ENCODE measurements around the gene CD22. TPM values are rescaled to one million over a fixed set of nuclear protein-coding genes. Genes with fewer than 3 reads are reported as not detected.

CD22 gene
- total and polyA plus RNA-seq, 2 donors (not counting 3 experiments of a cell fraction or from before 2014, with no cell fraction given), result not detected

- no peak for FAIRE-seq
- H3K79me2 ChIP-seq (ENCODE audit: control insufficient read depth, insufficient read depth, low read length), result no peaks in the 10 kb centered on the region
- H2AFZ ChIP-seq (ENCODE audit: low read depth, low read length), result no peak overlapping the region
- H3K4me1 ChIP-seq (ENCODE audit: control insufficient read depth, extremely low read depth, insufficient read depth, low read length), result no peaks in the 10 kb centered on the region
- POLR2A ChIA-PET, result no interaction called here
- no peaks in the 10 kb centered on the region for H3K36me3 ChIP-seq (ENCODE audit: control insufficient read depth in 2 of 2, extremely low read depth in 1 of 2, insufficient read depth in 2 of 2, low read length in 2 of 2)
- BruUV-seq (replicated peaks), result no TSS peak
- dilution Hi-C loops (cut with MboI; ENCODE audit: extremely low pct_ligation_motif_present, low sequenced_read_pairs), result no loop called here
- no peak overlapping the region for H3K9ac ChIP-seq (replicated peaks; ENCODE audit: extremely low read depth, insufficient read depth, low read length)
- no peak overlapping the region for H3K4me3 ChIP-seq (replicated peaks in 1 of 3; ENCODE audit: insufficient read depth in 1 of 3, low read depth in 1 of 3, low read length in 3 of 3)
- no peak overlapping the region for H3K4me2 ChIP-seq (ENCODE audit: insufficient read depth, low read length)
- no peak overlapping the region for H3K27ac ChIP-seq (ENCODE audit: insufficient read depth, low read depth, low read length)
- H4K20me1 ChIP-seq (replicated peaks; ENCODE audit: control insufficient read depth, extremely low read depth, insufficient read depth, low read length), result no peaks in the 10 kb centered on the region
- no peaks in the 10 kb centered on the region for H3K9me1 ChIP-seq (replicated peaks; ENCODE audit: control insufficient read depth, extremely low read depth, insufficient read depth, low read length)
- TF ChIP-seq MAX (IDR thresholded peaks at IDR 0.05; ENCODE audit: insufficient read depth, insufficient read length) (no peak), POLR2AphosphoS5 (IDR thresholded peaks at IDR 0.05; ENCODE audit: insufficient read depth, low read depth, low read length) (no peak), MYC (IDR thresholded peaks at IDR 0.05; ENCODE audit: low read depth, low read length) (no peak), CTCF (IDR thresholded peaks at IDR 0.05; ENCODE audit: extremely low read depth in 1 of 2, insufficient read depth in 1 of 2, low read depth in 1 of 2, low read length in 2 of 2) (no peak), EZH2 (IDR thresholded peaks at IDR 0.05; ENCODE audit: borderline replicate concordance, low read depth, low read length, severe bottlenecking) (no peak), FOS (IDR thresholded peaks at IDR 0.05; ENCODE audit: borderline replicate concordance, insufficient read depth, low read length) (no peak), JUN (IDR thresholded peaks at IDR 0.05; ENCODE audit: borderline replicate concordance, insufficient read depth, insufficient read length, low read depth) (no peak), POLR2A (IDR thresholded peaks at IDR 0.05; ENCODE audit: low read depth, low read length) (no peak), GATA2 (IDR thresholded peaks at IDR 0.05; ENCODE audit: insufficient read depth, insufficient read length, low read depth, low read length) (no peak)
- CTCF ChIA-PET, result no interaction called here
- no peaks in the 10 kb centered on the region for H3K27me3 ChIP-seq (ENCODE audit: control insufficient read depth in 2 of 2, insufficient read depth in 2 of 2, low read length in 2 of 2)
- intact Hi-C loops (cut with micrococcal nuclease), result no loop called here
- DNase-seq (ENCODE audit: low read depth, low spot score), result no peak
- no peaks in the 10 kb centered on the region for H3K9me3 ChIP-seq (replicated peaks; ENCODE audit: control insufficient read depth, insufficient read depth, low read length)
Measured at GRCh38 chr19:35389192-35389861, 60.3 kb downstream of the CD22 start.
